GM12892 (cell line): ENCODE data around the gene HCLS1.

Experiments
- DNase-seq: peaks from one replicate; pipeline ENCODE4 v3.0.0; 2011; ENCODE audit not compliant: insufficient read length
- FAIRE-seq: peaks from 2 replicates; lab custom pipeline; 2011; peaks lifted over from hg19 to GRCh38; lab: Jason Lieb, UNC
- POLR2A ChIP-seq: IDR thresholded peaks from 2 replicates; pipeline ENCODE4 v1.6.1; 2011; ENCODE audit warnings: low read depth, low read length, control low read depth
- POLR2AphosphoS5 ChIP-seq: IDR thresholded peaks from 2 replicates; pipeline ENCODE4 v1.6.1; 2011; ENCODE audit warnings: low read depth, low read length, control low read depth
- TAF1 ChIP-seq: IDR thresholded peaks from 2 replicates; pipeline ENCODE4 v1.6.1; 2011; ENCODE audit warnings: low read depth, mild to moderate bottlenecking, control low read depth, low read length, borderline replicate concordance

Gene HCLS1

GRCh38 chr3:121681792-121682191, 21.1 kb upstream of the HCLS1 start:
- DNase-seq = no peak
- TF ChIP-seq POLR2AphosphoS5 = no peak
- TF ChIP-seq TAF1 = no peak
- no peak for TF ChIP-seq POLR2A
- FAIRE-seq = no peak

- FAIRE-seq = no peak
- TF ChIP-seq POLR2AphosphoS5 = no peak
- TF ChIP-seq POLR2A = no peak
- DNase-seq = no peak
Measured at GRCh38 chr3:121677141-121677540, 16.4 kb upstream of the HCLS1 start.

GRCh38 chr3:121670676-121671075, 10.0 kb upstream of the HCLS1 start:
- TF ChIP-seq POLR2AphosphoS5 = no peak
- TF ChIP-seq POLR2A = no peak
- TF ChIP-seq TAF1 = no peak
- DNase-seq (no peak), FAIRE-seq (no peak)

GRCh38 chr3:121667333-121667732, 6.6 kb upstream of the HCLS1 start:
- DNase-seq = no peak
- FAIRE-seq = no peak
- no peak for TF ChIP-seq POLR2AphosphoS5
- TF ChIP-seq TAF1 = no peak
- no peak for TF ChIP-seq POLR2A

GRCh38 chr3:121665488-121665887, 4.8 kb upstream of the HCLS1 start:
- FAIRE-seq = no peak
- no peak for DNase-seq
- TF ChIP-seq POLR2A (no peak), TAF1 (no peak), POLR2AphosphoS5 (no peak)

GRCh38 chr3:121663171-121663847, 2.6 kb upstream of the HCLS1 start:
- FAIRE-seq = no peak

GRCh38 chr3:121662742-121663141, 2.0 kb upstream of the HCLS1 start:
- FAIRE-seq (no peak), DNase-seq (no peak)
- TF ChIP-seq TAF1 = no peak

More at GRCh38 chr3:121663171-121663847, 2.6 kb upstream of the HCLS1 start:
- no peak for DNase-seq
- no peak for TF ChIP-seq POLR2AphosphoS5
- TF ChIP-seq TAF1 = no peak
- TF ChIP-seq POLR2A = no peak

GRCh38 chr3:121661376-121661775, 673 bp upstream of the HCLS1 start:
- DNase-seq (no peak), FAIRE-seq (no peak)
- TF ChIP-seq POLR2AphosphoS5 = no peak
- no peak for TF ChIP-seq POLR2A
- no peak for TF ChIP-seq TAF1

GRCh38 chr3:121659586-121659985, 1.1 kb downstream of the HCLS1 start:
- FAIRE-seq (peak; percentile 33), DNase-seq (no peak)
- TF ChIP-seq POLR2AphosphoS5 (no peak), POLR2A (no peak), TAF1 (no peak)

- DNase-seq = no peak
- TF ChIP-seq POLR2A (no peak), TAF1 (no peak), POLR2AphosphoS5 (no peak)
- peak; percentile 5 for FAIRE-seq
Measured at GRCh38 chr3:121658716-121659435, 1.8 kb downstream of the HCLS1 start.

GRCh38 chr3:121654493-121655385, 6.0 kb downstream of the HCLS1 start:
- TF ChIP-seq POLR2AphosphoS5 = no peak
- TF ChIP-seq POLR2A = no peak
- TF ChIP-seq TAF1 = no peak
- FAIRE-seq (peak; percentile 78), DNase-seq (no peak)
